ENCODE data around the gene IFT122. TPM values are rescaled to one million over a fixed set of nuclear protein-coding genes. Genes with fewer than 3 reads are reported as not detected.

Gene IFT122
- total RNA-seq, 1 donor from 2014 or later = 17.7 TPM

- no peak overlapping the region for H3K27ac ChIP-seq (ENCODE audit: low read depth, low read length)
- TF ChIP-seq EZH2 (IDR thresholded peaks at IDR 0.05; ENCODE audit: insufficient read depth, low read length) = no peak
- no peak for TF ChIP-seq CTCF (IDR thresholded peaks at IDR 0.05; ENCODE audit: insufficient read depth, low read depth, low read length)
- no peak overlapping the region for H3K4me3 ChIP-seq (ENCODE audit: insufficient read depth, low read depth, low read length)
- no peaks in the 10 kb centered on the region for H3K27me3 ChIP-seq (ENCODE audit: insufficient read depth, low read length)
- FAIRE-seq (no peak), DNase-seq (ENCODE audit: low read depth) (peak; percentile 68)
- no peaks in the 10 kb centered on the region for H3K9me3 ChIP-seq (ENCODE audit: insufficient read depth, low read depth, low read length)
- no peaks in the 10 kb centered on the region for H3K36me3 ChIP-seq (ENCODE audit: insufficient read depth, low read length)
- Mint-ChIP-seq H3K4me1 (ENCODE audit: low read depth, unreplicated experiment) (peaks cover 23% of the 10 kb centered on the region), H3K27me3 (ENCODE audit: low read depth, unreplicated experiment) (peaks cover 5% of the 10 kb centered on the region), H3K4me3 (ENCODE audit: unreplicated experiment) (peak overlapping the region; percentile 28), H3K9me3 (ENCODE audit: unreplicated experiment) (no peaks in the 10 kb centered on the region), H3K36me3 (ENCODE audit: low read depth, unreplicated experiment) (no peaks in the 10 kb centered on the region), H3K27ac (ENCODE audit: unreplicated experiment) (peak overlapping the region; percentile 80)
- no peak overlapping the region for H2AFZ ChIP-seq (ENCODE audit: low read depth, low read length)
- H3K9ac ChIP-seq (ENCODE audit: low read length) = no peak overlapping the region
- peak overlapping the region; percentile 31 for H3K4me2 ChIP-seq (ENCODE audit: low read length)
- peaks cover 7% of the 10 kb centered on the region for H3K4me1 ChIP-seq (ENCODE audit: insufficient read depth, low read length)
- H4K20me1 ChIP-seq (ENCODE audit: insufficient read depth, low read length) = no peaks in the 10 kb centered on the region
- H3K79me2 ChIP-seq (ENCODE audit: insufficient read depth, low read length) = no peaks in the 10 kb centered on the region
These were observed 90.3 kb downstream of the IFT122 start for GRCh38 chr3:129530251-129530791.

- Mint-ChIP-seq H3K4me1 (ENCODE audit: low read depth, unreplicated experiment) (peaks cover 23% of the 10 kb centered on the region), H3K27ac (ENCODE audit: unreplicated experiment) (peak overlapping the region; percentile 80), H3K27me3 (ENCODE audit: low read depth, unreplicated experiment) (peaks cover 5% of the 10 kb centered on the region), H3K4me3 (ENCODE audit: unreplicated experiment) (no peak overlapping the region), H3K9me3 (ENCODE audit: unreplicated experiment) (no peaks in the 10 kb centered on the region), H3K36me3 (ENCODE audit: low read depth, unreplicated experiment) (no peaks in the 10 kb centered on the region)
- Histone ChIP-seq H3K27me3 (ENCODE audit: insufficient read depth, low read length) (no peaks in the 10 kb centered on the region), H3K27ac (ENCODE audit: low read depth, low read length) (no peak overlapping the region), H2AFZ (ENCODE audit: low read depth, low read length) (no peak overlapping the region), H3K79me2 (ENCODE audit: insufficient read depth, low read length) (no peaks in the 10 kb centered on the region), H4K20me1 (ENCODE audit: insufficient read depth, low read length) (no peaks in the 10 kb centered on the region), H3K4me3 (ENCODE audit: insufficient read depth, low read depth, low read length) (no peak overlapping the region), H3K36me3 (ENCODE audit: insufficient read depth, low read length) (no peaks in the 10 kb centered on the region), H3K4me1 (ENCODE audit: insufficient read depth, low read length) (peaks cover 7% of the 10 kb centered on the region), H3K9me3 (ENCODE audit: insufficient read depth, low read depth, low read length) (no peaks in the 10 kb centered on the region), H3K9ac (ENCODE audit: low read length) (no peak overlapping the region), H3K4me2 (ENCODE audit: low read length) (peak overlapping the region; percentile 31)
- no peak for FAIRE-seq
- no peak for DNase-seq (ENCODE audit: low read depth)
- no peak for TF ChIP-seq CTCF (IDR thresholded peaks at IDR 0.05; ENCODE audit: insufficient read depth, low read depth, low read length)
- TF ChIP-seq EZH2 (IDR thresholded peaks at IDR 0.05; ENCODE audit: insufficient read depth, low read length) = no peak
These were observed 90.8 kb downstream of the IFT122 start for GRCh38 chr3:129530821-129531220.

GRCh38 chr3:129531699-129532098 lies 91.7 kb downstream of the IFT122 start:
- peak overlapping the region; percentile 53 for H3K27ac Mint-ChIP-seq (ENCODE audit: unreplicated experiment)
- no peak overlapping the region for H3K9ac ChIP-seq (ENCODE audit: low read length)
- peaks cover 23% of the 10 kb centered on the region for H3K4me1 Mint-ChIP-seq (ENCODE audit: low read depth, unreplicated experiment)
- no peak overlapping the region for H3K4me3 ChIP-seq (ENCODE audit: insufficient read depth, low read depth, low read length)
- FAIRE-seq (no peak), DNase-seq (ENCODE audit: low read depth) (no peak)
- no peak overlapping the region for H2AFZ ChIP-seq (ENCODE audit: low read depth, low read length)
- no peaks in the 10 kb centered on the region for H3K36me3 Mint-ChIP-seq (ENCODE audit: low read depth, unreplicated experiment)
- no peaks in the 10 kb centered on the region for H3K9me3 Mint-ChIP-seq (ENCODE audit: unreplicated experiment)
- no peaks in the 10 kb centered on the region for H3K9me3 ChIP-seq (ENCODE audit: insufficient read depth, low read depth, low read length)
- H3K27me3 Mint-ChIP-seq (ENCODE audit: low read depth, unreplicated experiment) = peaks cover 5% of the 10 kb centered on the region
- TF ChIP-seq EZH2 (IDR thresholded peaks at IDR 0.05; ENCODE audit: insufficient read depth, low read length) = no peak
- TF ChIP-seq CTCF (IDR thresholded peaks at IDR 0.05; ENCODE audit: insufficient read depth, low read depth, low read length) = no peak
- no peaks in the 10 kb centered on the region for H3K27me3 ChIP-seq (ENCODE audit: insufficient read depth, low read length)
- no peak overlapping the region for H3K4me2 ChIP-seq (ENCODE audit: low read length)
- H4K20me1 ChIP-seq (ENCODE audit: insufficient read depth, low read length) = no peaks in the 10 kb centered on the region
- H3K79me2 ChIP-seq (ENCODE audit: insufficient read depth, low read length) = no peaks in the 10 kb centered on the region
- no peaks in the 10 kb centered on the region for H3K36me3 ChIP-seq (ENCODE audit: insufficient read depth, low read length)
- peaks cover 7% of the 10 kb centered on the region for H3K4me1 ChIP-seq (ENCODE audit: insufficient read depth, low read length)
- no peak overlapping the region for H3K27ac ChIP-seq (ENCODE audit: low read depth, low read length)
- H3K4me3 Mint-ChIP-seq (ENCODE audit: unreplicated experiment) = no peak overlapping the region
